RKO (cell line): ENCODE measurements around the gene TBC1D24.
A peak's percentile ranks its signal among the peaks of the same experiment; 100 is the strongest.

Experiments
- DNase-seq: peaks from one replicate; pipeline ENCODE4 v3.0.0-alpha.2; 2016; ENCODE audit warnings: low spot score

TBC1D24 gene

GRCh38 chr16:2450975-2451381, 23.9 kb upstream of the TBC1D24 start:
- DNase-seq: no peak

DNA sequence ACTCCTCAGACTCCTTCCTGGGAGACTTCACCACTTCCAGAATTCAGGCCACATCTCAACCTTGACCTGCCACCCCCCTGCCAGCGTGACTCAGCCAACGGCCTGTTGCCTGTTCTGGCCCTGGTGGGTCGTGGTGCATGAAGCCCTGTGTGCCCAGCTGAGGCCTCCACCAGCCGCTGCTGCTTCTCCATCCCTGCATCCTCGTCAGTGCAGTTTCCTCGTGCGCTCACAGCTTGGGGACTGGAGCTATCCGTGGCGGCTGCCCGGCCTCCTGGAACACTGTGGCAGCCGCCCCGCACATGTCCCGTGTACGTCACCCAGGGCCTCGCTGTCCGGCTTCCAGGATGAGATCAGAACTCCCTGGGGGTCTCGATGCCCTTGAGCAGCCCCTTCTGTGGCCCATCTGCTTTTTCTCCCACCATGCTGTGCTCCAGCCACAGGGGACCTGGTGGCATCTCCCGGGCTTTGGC, 23.0 kb upstream of the TBC1D24 start:
- DNase-seq: no peak

- no peak for DNase-seq
Measured at GRCh38 chr16:2452650-2453049, 22.3 kb upstream of the TBC1D24 start.

DNA sequence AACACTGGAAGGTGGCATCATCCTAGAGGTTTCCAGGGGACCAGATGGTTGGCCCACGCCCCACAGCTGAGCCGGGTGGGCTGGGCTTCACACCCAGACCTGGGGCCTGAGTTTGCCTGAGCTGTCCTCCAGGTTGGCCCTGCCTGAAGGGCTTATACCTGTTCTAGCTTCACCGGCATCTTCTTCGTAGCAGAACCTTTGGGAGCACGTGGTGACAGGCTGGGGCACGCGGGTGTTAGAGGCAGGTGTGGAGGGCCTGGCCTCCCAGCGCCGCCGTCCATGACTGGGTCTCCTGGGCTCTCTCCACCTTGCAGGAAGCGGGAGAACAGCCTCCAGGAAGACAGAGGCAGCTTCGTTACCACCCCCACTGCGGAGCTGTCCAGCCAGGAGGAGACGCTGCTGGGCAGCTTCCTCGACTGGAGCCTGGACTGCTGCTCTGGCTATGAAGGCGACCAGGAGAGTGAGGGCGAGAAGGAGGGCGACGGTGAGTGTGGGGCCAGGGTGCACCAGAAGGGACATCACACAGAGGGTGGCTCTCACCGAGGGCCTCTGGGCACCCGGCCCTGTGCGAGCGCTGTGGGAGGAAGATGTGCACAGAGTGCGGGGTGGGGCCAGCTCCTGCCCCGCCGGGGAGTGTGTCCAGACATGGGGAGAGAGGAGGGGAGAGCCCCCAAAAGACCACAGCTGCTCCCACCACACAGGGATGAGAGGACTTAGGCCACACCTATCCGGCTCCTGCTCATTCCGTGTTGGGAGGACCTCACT, 19.7 kb upstream of the TBC1D24 start:
- no peak for DNase-seq

DNA sequence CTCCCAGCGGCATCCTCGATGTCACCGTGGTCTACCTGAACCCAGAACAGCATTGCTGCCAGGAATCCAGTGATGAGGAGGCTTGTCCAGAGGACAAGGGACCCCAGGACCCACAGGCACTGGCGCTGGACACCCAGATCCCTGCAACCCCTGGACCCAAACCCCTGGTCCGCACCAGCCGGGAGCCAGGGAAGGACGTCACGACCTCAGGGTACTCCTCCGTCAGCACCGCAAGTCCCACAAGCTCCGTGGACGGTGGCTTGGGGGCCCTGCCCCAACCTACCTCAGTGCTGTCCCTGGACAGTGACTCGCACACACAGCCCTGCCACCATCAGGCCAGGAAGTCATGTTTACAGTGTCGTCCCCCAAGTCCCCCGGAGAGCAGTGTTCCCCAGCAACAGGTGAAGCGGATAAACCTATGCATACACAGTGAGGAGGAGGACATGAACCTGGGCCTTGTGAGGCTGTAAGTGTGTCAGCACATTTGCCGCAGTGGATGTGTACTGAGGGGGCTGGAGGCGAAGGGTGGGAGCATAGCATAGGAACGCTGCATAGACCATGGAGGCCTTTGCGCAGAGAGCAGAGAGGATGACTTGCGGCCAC, 18.3 kb upstream of the TBC1D24 start:
- DNase-seq: no peak

GRCh38 chr16:2457267-2457666, 17.7 kb upstream of the TBC1D24 start:
- DNase-seq: no peak

DNA sequence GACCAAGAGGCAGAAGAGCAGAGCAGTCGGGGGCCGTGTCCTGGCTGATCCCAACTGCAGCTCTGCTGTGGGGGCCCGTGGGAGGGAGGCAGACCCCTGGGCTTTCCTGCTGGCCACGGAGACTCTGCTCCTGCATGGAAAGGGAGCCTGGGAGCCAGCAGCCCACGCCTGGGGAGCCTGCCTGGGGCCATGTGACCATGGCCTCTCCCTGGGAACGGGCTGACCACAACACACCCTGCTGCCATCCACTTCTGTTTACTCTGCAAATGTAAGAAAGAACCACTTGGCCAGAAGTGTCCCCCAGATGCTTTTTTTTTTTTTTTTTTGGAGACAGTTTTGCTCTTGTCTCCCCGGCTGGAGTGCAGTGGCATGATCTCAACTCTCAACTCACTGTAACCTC, 17.0 kb upstream of the TBC1D24 start:
- no peak for DNase-seq

DNA sequence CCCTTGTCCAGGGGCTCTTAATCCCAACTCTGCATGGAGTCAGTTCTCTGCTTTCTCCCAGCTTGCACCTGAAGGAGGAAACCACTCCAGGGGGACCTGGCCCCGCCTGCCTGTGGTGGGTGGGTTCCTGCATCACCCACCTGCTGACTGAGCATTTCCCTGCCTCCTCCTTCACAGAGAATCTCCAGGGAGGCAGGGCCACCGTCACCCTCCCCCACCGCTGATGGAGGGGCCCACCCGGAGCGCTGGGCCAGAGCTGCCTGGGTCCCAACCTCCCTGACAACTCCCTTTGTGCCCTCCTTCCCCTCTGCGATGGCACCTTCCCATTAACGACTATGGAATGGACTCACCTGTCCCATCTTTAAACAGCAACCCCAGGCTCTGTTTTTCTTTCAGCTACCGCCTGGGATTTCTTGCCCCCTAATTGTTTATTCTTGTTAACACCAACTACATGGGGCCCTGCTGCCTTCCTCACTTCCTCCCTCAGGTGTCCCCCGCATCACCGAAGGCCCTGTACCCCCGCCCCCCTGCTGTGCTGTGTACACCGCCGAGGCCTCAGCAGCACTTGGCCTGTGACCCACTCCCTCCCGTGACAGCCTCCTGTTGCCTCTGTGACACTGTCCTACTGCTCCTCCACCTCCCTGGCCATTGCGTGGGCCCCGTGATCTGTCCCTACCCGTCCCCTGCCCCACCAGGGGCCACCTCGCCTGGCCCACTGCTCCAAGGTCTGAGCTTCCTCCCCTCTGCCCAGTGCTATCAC, 15.9 kb upstream of the TBC1D24 start:
- no peak for DNase-seq

GRCh38 chr16:2459647-2460390, 15.1 kb upstream of the TBC1D24 start, which contains the start of gene TEDC2:
TSS of gene TEDC2 (plus strand) at chr16:2460109. CDS start at chr16:2460145, 36 bp downstream.
- DNase-seq: peak; percentile 96

- no peak for DNase-seq
Measured at GRCh38 chr16:2460391-2460713, 14.6 kb upstream of the TBC1D24 start.

DNA sequence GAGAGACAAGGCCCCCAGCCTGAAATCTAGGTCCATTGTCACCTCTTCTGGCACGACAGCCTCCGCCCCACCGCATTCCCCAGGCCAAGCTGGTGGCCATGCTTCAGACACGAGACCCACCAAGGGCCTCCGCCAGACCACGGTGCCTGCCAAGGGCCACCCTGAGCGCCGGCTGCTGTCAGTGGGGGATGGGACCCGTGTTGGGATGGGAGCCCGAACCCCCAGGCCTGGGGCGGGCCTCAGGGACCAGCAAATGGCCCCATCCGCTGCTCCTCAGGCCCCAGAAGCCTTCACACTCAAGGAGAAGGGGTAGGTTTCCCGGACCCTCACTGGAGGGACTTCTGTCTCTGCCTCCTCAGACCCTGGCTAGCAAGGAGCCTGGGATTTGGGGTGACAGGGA, 14.0 kb upstream of the TBC1D24 start:
- no peak for DNase-seq

DNA sequence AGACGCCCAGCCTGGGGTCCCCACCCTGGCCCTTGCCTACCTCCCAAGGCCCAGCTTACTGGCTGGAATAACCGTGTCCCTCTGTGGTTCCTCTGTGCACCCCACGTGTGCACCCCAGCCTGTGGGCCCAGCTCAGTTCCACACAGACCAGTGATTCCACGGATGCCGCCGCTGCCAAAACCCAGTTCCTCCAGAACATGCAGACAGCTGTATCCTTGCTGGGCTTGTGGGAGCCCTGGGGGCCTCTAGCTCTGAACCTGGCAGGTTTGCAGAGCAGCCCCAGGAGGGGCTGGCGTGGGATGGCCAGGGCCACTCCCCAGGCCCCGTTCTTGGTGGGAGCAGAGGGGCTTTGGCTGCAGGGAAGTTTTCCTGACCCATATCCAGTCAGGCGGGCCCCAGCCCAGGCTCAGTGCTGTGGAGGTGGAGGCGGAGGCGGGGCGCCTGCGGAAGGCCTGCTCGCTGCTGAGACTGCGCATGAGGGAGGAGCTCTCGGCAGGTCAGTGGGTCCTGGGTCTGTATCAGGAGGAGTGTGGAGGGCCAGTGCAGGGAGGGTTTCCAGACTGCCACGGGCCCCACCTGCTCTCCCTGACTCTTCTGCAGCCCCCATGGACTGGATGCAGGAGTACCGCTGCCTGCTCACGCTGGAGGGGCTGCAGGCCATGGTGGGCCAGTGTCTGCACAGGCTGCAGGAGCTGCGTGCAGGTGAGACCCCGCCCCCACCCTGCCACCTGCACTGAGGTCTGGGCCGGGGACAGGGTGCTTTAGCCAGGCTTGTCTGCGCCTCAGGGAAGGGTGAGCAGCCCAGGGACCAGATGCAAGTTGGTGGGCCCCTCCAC, 12.7 kb upstream of the TBC1D24 start:
- DNase-seq: no peak

- DNase-seq: no peak
Measured at GRCh38 chr16:2464333-2464732, 10.6 kb upstream of the TBC1D24 start.

DNA sequence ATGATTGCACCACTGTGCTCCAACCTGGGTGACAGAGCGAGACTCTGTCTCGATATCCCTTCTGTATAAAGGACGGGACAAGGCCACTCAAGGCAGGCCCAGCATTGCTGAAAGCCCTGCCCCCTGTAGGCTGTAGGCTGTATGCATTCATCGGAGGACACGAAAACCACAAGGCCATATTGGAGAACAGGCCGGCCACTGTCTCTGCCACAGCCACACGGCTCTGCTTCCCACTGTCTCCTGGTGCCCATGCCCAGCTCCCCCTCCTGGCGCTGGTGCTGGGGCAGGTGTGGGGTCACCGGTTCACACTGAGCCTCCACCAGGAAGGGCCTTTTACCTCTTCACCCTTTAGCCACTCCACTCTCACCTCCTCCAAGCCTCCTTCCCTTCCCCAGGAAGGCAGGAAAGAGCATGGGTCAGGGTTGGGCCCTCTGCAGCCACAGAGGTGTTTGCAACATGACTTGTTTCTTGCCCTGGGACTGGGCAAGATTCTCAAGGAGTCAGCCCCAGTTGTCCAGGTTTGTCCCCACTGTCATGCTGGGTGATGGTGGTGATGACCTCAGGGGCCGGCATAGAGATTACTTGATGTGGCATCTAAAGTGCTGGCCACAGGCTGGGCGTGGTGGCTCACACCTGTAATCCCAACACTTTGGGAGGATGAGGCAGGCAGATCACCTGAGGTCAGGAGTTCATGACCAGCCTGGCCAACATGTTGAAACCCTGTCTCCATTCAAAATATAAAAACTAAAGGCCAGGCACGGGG, 9.1 kb upstream of the TBC1D24 start:
- DNase-seq: no peak

GRCh38 chr16:2466667-2467527, 8.0 kb upstream of the TBC1D24 start:
- DNase-seq: no peak

DNA sequence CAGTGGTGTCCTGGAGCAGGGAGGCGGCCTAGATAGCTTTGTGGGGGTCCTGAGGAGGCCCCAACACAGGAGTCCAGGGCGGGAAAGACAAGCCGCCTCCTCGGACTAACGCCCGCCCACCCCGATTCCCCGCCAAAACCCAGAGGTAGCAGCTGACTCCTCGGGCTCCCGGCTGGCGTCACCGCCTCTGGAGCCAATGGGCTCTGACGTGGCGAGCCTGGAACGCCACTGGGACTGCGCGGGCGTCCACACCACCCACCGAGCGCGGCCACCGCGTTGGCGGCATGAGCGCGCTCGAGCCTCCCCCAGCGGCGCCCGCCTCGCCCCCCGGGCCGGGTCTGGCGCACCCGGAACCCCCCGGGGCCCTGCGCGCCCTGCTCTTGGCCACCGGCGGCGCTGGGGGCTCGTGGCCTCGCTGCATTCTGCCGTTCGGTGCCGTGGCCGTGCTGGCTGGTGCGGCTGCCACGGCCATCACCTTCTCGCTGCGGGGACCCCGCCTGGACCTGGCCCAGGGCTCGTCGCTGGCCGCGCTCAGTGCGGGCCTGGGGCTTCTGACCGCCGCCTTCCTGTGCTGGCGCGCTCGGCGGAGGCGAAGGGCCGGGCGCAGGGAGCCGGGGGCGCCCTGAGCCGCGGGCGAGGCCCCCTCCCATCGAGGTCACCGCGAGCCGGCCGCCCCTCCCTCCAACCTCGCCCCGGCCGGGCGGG, 7.2 kb upstream of the TBC1D24 start:
- no peak for DNase-seq

DNA sequence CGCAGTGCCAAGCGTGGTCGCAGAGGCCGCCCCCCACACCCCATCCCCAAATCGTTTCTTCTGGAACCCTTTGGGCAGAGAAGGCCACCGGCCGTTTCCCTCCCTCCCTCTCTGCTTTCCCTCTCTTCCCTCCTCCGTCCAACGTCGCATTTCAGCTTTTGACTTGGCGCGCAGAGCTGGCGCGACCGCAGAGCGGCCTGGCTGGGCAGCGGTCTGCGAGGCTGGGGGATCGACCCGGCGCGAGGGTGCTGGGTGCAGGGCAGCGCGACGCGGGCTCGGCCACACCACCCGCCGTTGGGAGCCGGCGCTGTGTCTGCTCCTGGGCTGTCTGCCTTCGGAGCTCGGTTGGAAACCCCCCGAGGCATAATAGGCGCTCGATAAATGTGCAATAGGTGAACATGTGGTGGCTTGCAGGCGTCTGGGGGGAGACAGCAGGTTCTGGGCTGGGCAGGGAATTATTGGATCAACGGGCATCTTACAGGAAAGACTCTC, 6.6 kb upstream of the TBC1D24 start:
- DNase-seq: no peak

GRCh38 chr16:2468725-2469398, 6.1 kb upstream of the TBC1D24 start:
- DNase-seq: no peak
